HepG2 (cell line): ENCODE measurements around the gene ZFP69B. TPM values are rescaled to one million over a fixed set of nuclear protein-coding genes. Genes with fewer than 3 reads are reported as not detected.
A peak's percentile ranks its signal among the peaks of the same experiment; 100 is the strongest.

Experiments used
- BORCS8-MEF2B ChIP-seq: sonication (generic); formaldehyde crosslinking; IDR thresholded peaks from 2 replicates; pipeline ENCODE4 v1.8.0; 2022; ENCODE audit warnings: mild to moderate bottlenecking, missing genetic modification reagents
- DMAP1 ChIP-seq: IDR thresholded peaks from 2 replicates; pipeline ENCODE4 v1.6.1; 2016
- ELF4 ChIP-seq: sonication (generic); formaldehyde crosslinking; IDR thresholded peaks from 2 replicates; pipeline ENCODE4 v1.5.0; 2020; ENCODE audit warnings: missing genetic modification reagents, mild to moderate bottlenecking, moderate library complexity, borderline replicate concordance
- KMT2A ChIP-seq: sonication (generic); formaldehyde crosslinking; IDR thresholded peaks from 2 replicates; pipeline ENCODE4 v1.4.0; 2020; ENCODE audit warnings: missing genetic modification reagents
- POLR2AphosphoS2 ChIP-seq: IDR thresholded peaks from 2 replicates; pipeline ENCODE4 v1.6.1; 2011; ENCODE audit warnings: low read depth, low read length, improper control_type of control experiment
- REPIN1 ChIP-seq: sonication (generic); formaldehyde crosslinking; IDR thresholded peaks from 2 replicates; pipeline ENCODE4 v1.8.0; 2022; ENCODE audit warnings: missing genetic modification reagents, low read depth, mild to moderate bottlenecking, borderline replicate concordance
- ZIK1 ChIP-seq: sonication (generic); formaldehyde crosslinking; IDR thresholded peaks from 2 replicates; pipeline ENCODE4 v1.5.0; 2020; ENCODE audit warnings: mild to moderate bottlenecking, low read depth, missing genetic modification reagents, borderline replicate concordance
- ZNF24 ChIP-seq: fragments of 450-650 bp; IDR thresholded peaks from 2 replicates; pipeline ENCODE4 v1.6.1; 2017; ENCODE audit warnings: antibody characterized with exemption, mild to moderate bottlenecking
- ZNF331 ChIP-seq: sonication (generic); formaldehyde crosslinking; IDR thresholded peaks from 2 replicates; pipeline ENCODE4 v1.4.0; 2020; ENCODE audit warnings: missing genetic modification reagents
- ZNF543 ChIP-seq: sonication (generic); formaldehyde crosslinking; IDR thresholded peaks from 2 replicates; pipeline ENCODE4 v1.4.0; 2020; ENCODE audit warnings: mild to moderate bottlenecking, missing genetic modification reagents
- polyA plus RNA-seq, 8 experiments: library from polyadenylated mRNA; depleted of rRNA in 3 of 8; stranded (reverse) in 7 of 8; unstranded in 1 of 8; fragments of >200 nt; fragmentation: Illumina TruSeq in 4 of 8; extraction: Trizol in 4 of 8; gene quantifications; 2 replicates each; pipeline versions ENCODE4 v1.2.1 to v1.2.3, GENCODE V29; 2011 to 2016; ENCODE audit warnings: low read depth in 4 of 8, missing spikeins in 1 of 8, mixed read lengths in 1 of 8; ENCODE audit not compliant: insufficient read depth in 1 of 8
- total RNA-seq, 5 experiments: library from RNA; depleted of rRNA; stranded (reverse); fragments of >200 nt; fragmentation: Illumina TruSeq; extraction: Trizol; gene quantifications; 2 replicates each; pipeline ENCODE4 v1.2.3, GENCODE V29; 2016; ENCODE audit warnings: low read depth in 1 of 5
- TF ChIP-seq, protein P1 (sequence below): sonication (generic); formaldehyde crosslinking; IDR thresholded peaks from 2 replicates; pipeline ENCODE4 v1.8.1; 2022; ENCODE audit warnings: low read depth, mild to moderate bottlenecking, missing genetic modification reagents
- TF ChIP-seq, protein P2 (sequence below): sonication (generic); formaldehyde crosslinking; IDR thresholded peaks from 2 replicates; pipeline ENCODE4 v1.4.0; 2020; ENCODE audit warnings: mild to moderate bottlenecking, missing genetic modification reagents
- TF ChIP-seq, protein P3 (sequence below), 2 experiments: sonication (generic) in 1 of 2; formaldehyde crosslinking in 1 of 2; IDR thresholded peaks; 2 replicates each; pipeline versions ENCODE4 v1.6.1 to v1.9.0; 2014 to 2022; ENCODE audit warnings: antibody characterized with exemption in 1 of 2, borderline replicate concordance in 1 of 2, inconsistent platforms in 1 of 2, low read depth in 1 of 2, missing genetic modification reagents in 1 of 2
- TF ChIP-seq, protein P4 (sequence below), 2 experiments: IDR thresholded peaks; 2 replicates each; pipeline ENCODE4 v1.6.1; 2011 to 2012; ENCODE audit warnings: low read length in 2 of 2, borderline replicate concordance in 1 of 2, low read depth in 1 of 2, mild to moderate bottlenecking in 1 of 2, moderate library complexity in 1 of 2

Gene ZFP69B
- total and polyA plus RNA-seq, 2 of the 13 experiments (the other 11 are each of a cell fraction or from before 2014, with no cell fraction given): 4.6 to 7.7 TPM

DNA sequence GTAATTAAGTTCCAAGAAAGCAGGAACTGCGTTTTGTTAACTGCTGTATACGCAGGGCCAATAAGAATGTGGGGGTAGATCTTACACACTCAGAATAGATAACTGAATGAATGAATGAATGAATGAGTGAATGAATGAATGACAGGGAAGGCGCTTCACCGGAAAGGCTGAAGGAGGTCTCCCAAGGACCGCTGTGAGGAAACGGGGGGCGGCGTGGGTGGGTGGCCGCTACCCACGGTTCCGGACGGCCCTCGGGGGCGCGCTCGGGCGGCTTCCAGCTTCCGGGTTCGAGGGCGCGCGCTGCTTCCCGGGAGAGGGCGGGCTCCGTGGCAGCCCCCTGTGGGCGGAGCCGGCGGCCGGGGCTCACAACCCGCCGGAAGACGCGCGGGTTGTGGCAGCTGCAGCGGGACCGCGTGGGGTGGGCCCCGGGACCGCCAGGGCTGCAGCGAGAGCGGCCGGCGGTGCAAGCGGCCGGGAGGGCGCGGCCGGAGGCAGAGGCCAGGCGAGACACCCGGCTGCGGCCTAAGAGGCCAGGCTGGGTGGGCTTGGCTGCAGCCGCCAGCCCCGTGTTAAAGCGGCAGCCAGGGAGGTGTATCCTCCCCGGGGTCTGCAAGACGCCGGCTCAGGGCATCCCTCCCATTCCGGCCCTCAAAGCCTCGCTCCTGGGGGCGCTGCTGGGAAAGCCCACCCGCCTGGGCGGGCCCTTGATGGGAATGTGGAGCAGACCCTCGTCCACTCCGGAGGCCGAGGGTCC, 26.8 kb downstream of the ZFP69B start, which contains the start of gene ZFP69 (continued):
- TF ChIP-seq, protein P1, sequence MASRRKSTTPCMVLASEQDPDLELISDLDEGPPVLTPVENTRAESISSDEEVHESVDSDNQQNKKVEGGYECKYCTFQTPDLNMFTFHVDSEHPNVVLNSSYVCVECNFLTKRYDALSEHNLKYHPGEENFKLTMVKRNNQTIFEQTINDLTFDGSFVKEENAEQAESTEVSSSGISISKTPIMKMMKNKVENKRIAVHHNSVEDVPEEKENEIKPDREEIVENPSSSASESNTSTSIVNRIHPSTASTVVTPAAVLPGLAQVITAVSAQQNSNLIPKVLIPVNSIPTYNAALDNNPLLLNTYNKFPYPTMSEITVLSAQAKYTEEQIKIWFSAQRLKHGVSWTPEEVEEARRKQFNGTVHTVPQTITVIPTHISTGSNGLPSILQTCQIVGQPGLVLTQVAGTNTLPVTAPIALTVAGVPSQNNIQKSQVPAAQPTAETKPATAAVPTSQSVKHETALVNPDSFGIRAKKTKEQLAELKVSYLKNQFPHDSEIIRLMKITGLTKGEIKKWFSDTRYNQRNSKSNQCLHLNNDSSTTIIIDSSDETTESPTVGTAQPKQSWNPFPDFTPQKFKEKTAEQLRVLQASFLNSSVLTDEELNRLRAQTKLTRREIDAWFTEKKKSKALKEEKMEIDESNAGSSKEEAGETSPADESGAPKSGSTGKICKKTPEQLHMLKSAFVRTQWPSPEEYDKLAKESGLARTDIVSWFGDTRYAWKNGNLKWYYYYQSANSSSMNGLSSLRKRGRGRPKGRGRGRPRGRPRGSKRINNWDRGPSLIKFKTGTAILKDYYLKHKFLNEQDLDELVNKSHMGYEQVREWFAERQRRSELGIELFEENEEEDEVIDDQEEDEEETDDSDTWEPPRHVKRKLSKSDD: no peak
- TF ChIP-seq, protein P2, sequence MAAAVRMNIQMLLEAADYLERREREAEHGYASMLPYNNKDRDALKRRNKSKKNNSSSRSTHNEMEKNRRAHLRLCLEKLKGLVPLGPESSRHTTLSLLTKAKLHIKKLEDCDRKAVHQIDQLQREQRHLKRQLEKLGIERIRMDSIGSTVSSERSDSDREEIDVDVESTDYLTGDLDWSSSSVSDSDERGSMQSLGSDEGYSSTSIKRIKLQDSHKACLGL (CRISPR knock-in tag): peak; percentile 64; the same call in 1 of the 2 replicates
- TF ChIP-seq BORCS8-MEF2B (CRISPR knock-in tag) (peak; percentile 71), KMT2A (peak; percentile 31; the same call in 1 of the 2 replicates), ELF4 (CRISPR knock-in tag) (no peak), REPIN1 (CRISPR knock-in tag) (no peak), ZIK1 (CRISPR knock-in tag) (peak; percentile 35; the same call in 1 of the 2 replicates), ZNF24 (peak; percentile 98), ZNF331 (CRISPR knock-in tag) (0 out of 2 replicates have a peak, but pooled peaks have one; percentile 54), DMAP1 (CRISPR knock-in tag) (no peak), ZNF543 (CRISPR knock-in tag) (no peak; the same call in 1 of the 2 replicates), POLR2AphosphoS2 (no peak)
- TF ChIP-seq, protein P3, sequence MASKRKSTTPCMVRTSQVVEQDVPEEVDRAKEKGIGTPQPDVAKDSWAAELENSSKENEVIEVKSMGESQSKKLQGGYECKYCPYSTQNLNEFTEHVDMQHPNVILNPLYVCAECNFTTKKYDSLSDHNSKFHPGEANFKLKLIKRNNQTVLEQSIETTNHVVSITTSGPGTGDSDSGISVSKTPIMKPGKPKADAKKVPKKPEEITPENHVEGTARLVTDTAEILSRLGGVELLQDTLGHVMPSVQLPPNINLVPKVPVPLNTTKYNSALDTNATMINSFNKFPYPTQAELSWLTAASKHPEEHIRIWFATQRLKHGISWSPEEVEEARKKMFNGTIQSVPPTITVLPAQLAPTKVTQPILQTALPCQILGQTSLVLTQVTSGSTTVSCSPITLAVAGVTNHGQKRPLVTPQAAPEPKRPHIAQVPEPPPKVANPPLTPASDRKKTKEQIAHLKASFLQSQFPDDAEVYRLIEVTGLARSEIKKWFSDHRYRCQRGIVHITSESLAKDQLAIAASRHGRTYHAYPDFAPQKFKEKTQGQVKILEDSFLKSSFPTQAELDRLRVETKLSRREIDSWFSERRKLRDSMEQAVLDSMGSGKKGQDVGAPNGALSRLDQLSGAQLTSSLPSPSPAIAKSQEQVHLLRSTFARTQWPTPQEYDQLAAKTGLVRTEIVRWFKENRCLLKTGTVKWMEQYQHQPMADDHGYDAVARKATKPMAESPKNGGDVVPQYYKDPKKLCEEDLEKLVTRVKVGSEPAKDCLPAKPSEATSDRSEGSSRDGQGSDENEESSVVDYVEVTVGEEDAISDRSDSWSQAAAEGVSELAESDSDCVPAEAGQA (IDR thresholded peaks at IDR 0.05; ENCODE audit: low read depth): no peak
- TF ChIP-seq, protein P3 (CRISPR knock-in tag; IDR thresholded peaks at IDR 0.05; ENCODE audit: borderline replicate concordance): 0 out of 2 replicates have a peak, but pooled peaks have one; percentile 35
- TF ChIP-seq, protein P4, sequence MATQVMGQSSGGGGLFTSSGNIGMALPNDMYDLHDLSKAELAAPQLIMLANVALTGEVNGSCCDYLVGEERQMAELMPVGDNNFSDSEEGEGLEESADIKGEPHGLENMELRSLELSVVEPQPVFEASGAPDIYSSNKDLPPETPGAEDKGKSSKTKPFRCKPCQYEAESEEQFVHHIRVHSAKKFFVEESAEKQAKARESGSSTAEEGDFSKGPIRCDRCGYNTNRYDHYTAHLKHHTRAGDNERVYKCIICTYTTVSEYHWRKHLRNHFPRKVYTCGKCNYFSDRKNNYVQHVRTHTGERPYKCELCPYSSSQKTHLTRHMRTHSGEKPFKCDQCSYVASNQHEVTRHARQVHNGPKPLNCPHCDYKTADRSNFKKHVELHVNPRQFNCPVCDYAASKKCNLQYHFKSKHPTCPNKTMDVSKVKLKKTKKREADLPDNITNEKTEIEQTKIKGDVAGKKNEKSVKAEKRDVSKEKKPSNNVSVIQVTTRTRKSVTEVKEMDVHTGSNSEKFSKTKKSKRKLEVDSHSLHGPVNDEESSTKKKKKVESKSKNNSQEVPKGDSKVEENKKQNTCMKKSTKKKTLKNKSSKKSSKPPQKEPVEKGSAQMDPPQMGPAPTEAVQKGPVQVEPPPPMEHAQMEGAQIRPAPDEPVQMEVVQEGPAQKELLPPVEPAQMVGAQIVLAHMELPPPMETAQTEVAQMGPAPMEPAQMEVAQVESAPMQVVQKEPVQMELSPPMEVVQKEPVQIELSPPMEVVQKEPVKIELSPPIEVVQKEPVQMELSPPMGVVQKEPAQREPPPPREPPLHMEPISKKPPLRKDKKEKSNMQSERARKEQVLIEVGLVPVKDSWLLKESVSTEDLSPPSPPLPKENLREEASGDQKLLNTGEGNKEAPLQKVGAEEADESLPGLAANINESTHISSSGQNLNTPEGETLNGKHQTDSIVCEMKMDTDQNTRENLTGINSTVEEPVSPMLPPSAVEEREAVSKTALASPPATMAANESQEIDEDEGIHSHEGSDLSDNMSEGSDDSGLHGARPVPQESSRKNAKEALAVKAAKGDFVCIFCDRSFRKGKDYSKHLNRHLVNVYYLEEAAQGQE (IDR thresholded peaks at IDR 0.05; ENCODE audit: borderline replicate concordance in 1 of 2, low read depth in 1 of 2, low read length in 2 of 2): no peak
